Fibroblast of the aortic adventitia (primary cell): ENCODE data around the gene HEATR5A. TPM values are rescaled to one million over a fixed set of nuclear protein-coding genes. Genes with fewer than 3 reads are reported as not detected.
"Not testable (repeated sequence)": the region's sequence is repeated elsewhere in the genome, so short reads cannot be mapped to it uniquely, and the experiment has no call there.

Experiments
- DNase-seq: peaks from one replicate; pipeline ENCODE4 v3.0.0-alpha.2; 2010; ENCODE audit warnings: low read depth
- H3K4me3 ChIP-seq: 2 replicates; pipeline ENCODE4 v1.5.1; 2011; ENCODE audit warnings: low read depth, mild to moderate bottlenecking, control low read depth, low read length, moderate library complexity
- total RNA-seq: library from RNA; depleted of rRNA; stranded (reverse); fragments of >200 nt; gene quantifications from 2 replicates; pipeline ENCODE4 v1.2.3, GENCODE V29; 2012; ENCODE audit warnings: low replicate concordance
- TF ChIP-seq, protein P1 (sequence below): IDR thresholded peaks from 2 replicates; pipeline ENCODE4 v1.5.1; 2011; ENCODE audit warnings: mild to moderate bottlenecking, low read length, control low read depth, inconsistent platforms; ENCODE audit not compliant: insufficient read depth

Gene HEATR5A
- total RNA-seq, 1 donor: 52.4 TPM

DNA sequence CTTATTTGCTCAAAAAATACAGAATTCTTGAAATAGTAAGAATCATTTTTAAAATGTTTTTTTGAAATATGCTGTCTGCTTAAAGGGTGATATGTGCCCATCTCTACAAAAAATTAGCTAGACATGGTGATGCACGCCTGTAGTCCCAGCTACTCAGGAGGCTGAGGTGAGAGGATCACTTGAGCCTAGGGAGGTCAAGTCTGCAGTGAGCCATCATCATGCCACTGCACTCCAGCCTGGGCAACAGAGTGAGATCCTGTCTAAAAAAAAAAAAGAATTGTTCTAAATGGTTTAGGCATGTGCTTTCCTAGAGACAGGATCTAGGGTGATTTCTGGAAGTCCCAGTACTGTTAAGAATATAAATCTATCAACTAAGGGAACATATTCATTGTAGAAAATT is 137.2 kb downstream of the HEATR5A start:
- H3K4me3 ChIP-seq: no peak overlapping the region
- no peak for DNase-seq
- TF ChIP-seq, protein P1, sequence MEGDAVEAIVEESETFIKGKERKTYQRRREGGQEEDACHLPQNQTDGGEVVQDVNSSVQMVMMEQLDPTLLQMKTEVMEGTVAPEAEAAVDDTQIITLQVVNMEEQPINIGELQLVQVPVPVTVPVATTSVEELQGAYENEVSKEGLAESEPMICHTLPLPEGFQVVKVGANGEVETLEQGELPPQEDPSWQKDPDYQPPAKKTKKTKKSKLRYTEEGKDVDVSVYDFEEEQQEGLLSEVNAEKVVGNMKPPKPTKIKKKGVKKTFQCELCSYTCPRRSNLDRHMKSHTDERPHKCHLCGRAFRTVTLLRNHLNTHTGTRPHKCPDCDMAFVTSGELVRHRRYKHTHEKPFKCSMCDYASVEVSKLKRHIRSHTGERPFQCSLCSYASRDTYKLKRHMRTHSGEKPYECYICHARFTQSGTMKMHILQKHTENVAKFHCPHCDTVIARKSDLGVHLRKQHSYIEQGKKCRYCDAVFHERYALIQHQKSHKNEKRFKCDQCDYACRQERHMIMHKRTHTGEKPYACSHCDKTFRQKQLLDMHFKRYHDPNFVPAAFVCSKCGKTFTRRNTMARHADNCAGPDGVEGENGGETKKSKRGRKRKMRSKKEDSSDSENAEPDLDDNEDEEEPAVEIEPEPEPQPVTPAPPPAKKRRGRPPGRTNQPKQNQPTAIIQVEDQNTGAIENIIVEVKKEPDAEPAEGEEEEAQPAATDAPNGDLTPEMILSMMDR: no peak

DNA sequence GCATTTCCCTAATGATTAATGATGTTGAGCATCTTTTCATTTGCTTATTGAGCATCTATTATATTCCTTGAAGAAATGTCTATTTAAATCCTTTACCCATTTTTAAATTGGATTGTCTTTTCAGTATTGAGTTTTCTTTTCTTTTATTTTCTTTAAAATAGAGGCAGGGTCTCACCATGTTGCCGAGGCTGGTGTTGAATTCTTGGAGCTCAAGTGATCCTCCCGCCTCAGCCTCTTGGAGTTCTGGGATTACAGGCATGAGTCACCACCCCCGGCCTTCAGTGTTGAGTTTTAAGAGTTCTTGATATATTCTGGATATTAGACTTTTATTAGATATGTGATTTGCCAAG is 139.5 kb downstream of the HEATR5A start:
- TF ChIP-seq, protein P1: no peak
- no peak for DNase-seq
- no peak overlapping the region for H3K4me3 ChIP-seq

DNA sequence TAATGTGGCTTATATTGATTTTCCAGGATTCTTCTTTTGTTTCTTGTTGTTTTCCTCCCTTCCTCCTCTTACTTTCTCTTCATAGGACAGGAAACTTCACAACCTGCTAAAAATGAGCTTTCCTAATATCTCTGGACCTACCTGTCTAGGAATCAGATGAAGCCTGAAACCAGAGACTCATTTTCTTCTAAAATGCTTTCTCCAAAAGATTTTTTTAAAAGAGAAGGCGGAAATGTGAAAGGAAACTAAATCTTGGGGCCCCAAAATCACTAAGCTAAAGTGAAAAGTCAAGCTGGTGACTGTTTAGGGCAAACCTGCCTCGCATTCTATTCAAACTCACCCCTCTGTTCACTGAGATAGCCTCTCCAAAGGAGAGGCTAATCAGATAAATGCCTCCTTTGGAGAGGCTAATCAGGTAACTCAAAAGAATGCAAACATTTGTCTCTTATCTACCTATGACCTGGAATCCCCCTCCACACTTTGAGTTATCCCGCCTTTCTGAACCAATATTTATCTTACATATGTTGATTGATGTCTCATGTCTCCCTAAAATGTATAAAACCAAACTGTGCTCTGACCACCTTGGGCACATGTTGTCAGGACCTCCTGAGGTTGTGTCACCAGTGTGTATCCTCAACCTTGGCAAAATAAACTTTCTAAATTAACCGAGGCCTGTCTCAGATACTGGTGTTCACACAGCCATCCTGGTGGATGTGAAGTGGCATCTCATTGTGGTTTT is 140.0 kb downstream of the HEATR5A start:
- DNase-seq: no peak
- TF ChIP-seq, protein P1: no peak
- no peak overlapping the region for H3K4me3 ChIP-seq

GRCh38 chr14:31278883-31279282 is 141.5 kb downstream of the HEATR5A start:
- no peak overlapping the region for H3K4me3 ChIP-seq
- TF ChIP-seq, protein P1: no peak
- no peak for DNase-seq

DNA sequence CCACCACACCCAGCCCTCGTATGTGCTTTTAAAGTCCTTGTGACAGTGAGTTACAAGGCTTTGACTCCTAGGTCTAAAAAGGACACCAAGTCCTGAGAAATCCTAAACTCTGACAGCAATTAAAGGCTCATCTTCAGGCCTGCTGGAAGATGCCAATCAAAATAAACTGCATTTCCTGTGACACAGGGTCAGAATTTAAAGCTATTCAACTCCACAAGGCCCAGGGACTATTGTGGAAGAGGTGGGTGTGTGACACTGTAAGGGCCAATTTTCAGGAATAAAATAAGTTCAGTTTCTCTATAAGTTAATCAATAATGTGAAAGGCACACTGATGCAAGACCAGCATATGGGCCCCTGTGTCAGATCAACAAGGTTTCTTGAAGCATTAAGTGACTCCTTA is 143.3 kb downstream of the HEATR5A start:
- DNase-seq: no peak
- H3K4me3 ChIP-seq: no peak overlapping the region
- TF ChIP-seq, protein P1: no peak

DNA sequence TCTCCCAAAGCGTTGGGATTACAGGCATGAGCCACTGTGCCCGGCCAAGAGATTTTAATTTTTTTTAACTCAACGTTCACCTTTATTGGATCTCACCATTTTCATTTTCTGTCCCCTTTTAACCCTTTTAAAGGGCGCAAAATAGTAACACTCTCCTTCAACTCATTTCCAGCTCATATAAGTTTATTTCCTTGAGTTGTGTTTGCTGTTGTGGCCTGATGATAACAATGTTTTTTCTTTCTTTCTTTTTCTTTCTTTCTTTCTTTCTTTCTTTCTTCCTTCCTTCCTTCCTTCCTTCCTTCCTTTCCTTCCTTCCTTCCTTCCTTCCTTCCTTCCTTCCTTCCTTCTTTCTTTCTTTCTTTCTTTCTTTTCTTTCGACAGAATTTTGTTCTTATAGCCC is 143.9 kb downstream of the HEATR5A start:
- H3K4me3 ChIP-seq, DNase-seq: not testable (repeated sequence)

DNA sequence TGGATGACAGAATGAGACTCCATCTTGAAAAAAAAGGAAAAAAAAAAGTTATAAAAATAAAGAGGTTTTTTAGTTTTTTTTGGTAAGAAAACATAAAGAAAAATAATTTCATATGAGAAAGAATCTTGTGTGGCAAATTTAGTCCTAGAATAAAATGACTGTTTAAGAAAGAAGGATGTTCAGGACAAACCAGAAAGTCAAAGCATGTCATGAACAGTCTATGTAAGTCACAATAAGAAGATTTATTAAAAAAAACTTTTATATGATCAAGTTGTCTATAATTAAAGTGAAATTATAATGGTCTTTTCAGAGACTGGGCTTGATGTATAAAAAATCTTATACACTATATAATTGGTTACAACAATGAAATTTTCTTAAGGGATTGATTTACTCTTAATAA is 144.6 kb downstream of the HEATR5A start:
- TF ChIP-seq, protein P1: no peak
- H3K4me3 ChIP-seq: no peak overlapping the region
- no peak for DNase-seq
